Measurements from ENCODE around the gene CNTNAP2. TPM values are rescaled to one million over a fixed set of nuclear protein-coding genes. Genes with fewer than 3 reads are reported as not detected.

CNTNAP2 gene
- total RNA-seq, 1 donor = under 0.01 TPM

DNA sequence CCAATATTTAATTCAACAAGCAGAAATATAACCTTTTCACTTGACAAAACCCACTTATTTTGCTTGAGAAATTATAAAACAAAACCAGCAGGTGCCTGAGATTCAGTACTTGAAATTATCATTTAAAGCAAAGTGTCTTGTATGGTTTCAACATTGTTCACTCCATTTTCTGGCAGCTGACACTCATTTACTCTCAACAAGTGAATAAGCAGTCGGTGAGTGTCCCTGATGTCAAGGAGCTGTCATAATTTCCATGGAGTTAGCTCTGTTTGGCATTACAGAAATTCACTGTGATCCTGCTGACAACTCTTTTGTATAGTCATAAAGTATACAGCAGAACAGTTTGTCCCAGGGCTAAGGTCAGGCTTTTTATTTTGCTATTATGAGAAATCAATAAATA is 490.0 kb downstream of the CNTNAP2 start:
- TF ChIP-seq, protein P1, sequence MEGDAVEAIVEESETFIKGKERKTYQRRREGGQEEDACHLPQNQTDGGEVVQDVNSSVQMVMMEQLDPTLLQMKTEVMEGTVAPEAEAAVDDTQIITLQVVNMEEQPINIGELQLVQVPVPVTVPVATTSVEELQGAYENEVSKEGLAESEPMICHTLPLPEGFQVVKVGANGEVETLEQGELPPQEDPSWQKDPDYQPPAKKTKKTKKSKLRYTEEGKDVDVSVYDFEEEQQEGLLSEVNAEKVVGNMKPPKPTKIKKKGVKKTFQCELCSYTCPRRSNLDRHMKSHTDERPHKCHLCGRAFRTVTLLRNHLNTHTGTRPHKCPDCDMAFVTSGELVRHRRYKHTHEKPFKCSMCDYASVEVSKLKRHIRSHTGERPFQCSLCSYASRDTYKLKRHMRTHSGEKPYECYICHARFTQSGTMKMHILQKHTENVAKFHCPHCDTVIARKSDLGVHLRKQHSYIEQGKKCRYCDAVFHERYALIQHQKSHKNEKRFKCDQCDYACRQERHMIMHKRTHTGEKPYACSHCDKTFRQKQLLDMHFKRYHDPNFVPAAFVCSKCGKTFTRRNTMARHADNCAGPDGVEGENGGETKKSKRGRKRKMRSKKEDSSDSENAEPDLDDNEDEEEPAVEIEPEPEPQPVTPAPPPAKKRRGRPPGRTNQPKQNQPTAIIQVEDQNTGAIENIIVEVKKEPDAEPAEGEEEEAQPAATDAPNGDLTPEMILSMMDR (IDR thresholded peaks at IDR 0.05; ENCODE audit: insufficient read depth, low read length) = no peak
- no peak for DNase-seq (ENCODE audit: low read depth)
- no peak overlapping the region for H3K4me3 ChIP-seq (ENCODE audit: low read depth, low read length)

DNA sequence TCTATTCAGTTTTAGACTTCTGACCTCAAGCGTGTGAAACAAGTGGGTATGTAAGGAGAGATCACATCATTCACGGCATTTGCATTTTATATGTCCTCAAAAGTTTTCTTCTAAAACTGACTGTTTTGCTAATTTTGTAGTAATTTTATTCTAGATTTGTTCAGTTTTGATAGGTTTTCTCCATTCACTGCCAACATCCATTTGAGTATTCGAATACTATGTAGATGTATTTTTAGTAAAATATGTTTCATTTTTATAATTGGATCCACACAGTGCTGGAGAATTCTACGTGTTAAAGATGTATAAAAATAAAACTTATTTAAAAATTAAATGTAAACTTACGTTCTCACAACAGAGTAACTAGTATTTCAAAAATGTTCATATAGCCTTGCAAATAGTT is 503.0 kb downstream of the CNTNAP2 start:
- no peak for DNase-seq (ENCODE audit: low read depth)
- H3K4me3 ChIP-seq (ENCODE audit: low read depth, low read length) = no peak overlapping the region
- TF ChIP-seq, protein P1 (IDR thresholded peaks at IDR 0.05; ENCODE audit: insufficient read depth, low read length) = no peak

DNA sequence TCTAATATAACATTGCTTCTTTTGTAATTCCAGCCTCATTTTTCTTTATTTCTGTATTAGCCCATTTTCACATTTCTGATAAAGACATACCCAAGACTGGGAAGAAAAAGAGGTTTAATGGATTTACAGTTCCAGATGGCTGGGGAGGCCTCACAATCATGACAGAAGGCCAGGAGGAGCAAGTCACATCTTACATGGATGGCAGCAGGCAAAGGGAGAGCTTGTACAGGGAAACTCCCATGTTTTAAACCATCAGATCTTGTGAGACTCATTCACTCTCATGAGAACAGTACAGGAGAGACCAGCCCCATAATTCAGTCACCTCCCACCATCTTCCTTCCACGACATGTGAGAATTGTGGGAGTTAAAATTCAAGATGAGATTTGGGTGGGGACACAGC is 510.3 kb downstream of the CNTNAP2 start:
- DNase-seq (ENCODE audit: low read depth) = no peak
- H3K4me3 ChIP-seq (ENCODE audit: low read depth, low read length) = no peak overlapping the region
- TF ChIP-seq, protein P1 (IDR thresholded peaks at IDR 0.05; ENCODE audit: insufficient read depth, low read length) = no peak

DNA sequence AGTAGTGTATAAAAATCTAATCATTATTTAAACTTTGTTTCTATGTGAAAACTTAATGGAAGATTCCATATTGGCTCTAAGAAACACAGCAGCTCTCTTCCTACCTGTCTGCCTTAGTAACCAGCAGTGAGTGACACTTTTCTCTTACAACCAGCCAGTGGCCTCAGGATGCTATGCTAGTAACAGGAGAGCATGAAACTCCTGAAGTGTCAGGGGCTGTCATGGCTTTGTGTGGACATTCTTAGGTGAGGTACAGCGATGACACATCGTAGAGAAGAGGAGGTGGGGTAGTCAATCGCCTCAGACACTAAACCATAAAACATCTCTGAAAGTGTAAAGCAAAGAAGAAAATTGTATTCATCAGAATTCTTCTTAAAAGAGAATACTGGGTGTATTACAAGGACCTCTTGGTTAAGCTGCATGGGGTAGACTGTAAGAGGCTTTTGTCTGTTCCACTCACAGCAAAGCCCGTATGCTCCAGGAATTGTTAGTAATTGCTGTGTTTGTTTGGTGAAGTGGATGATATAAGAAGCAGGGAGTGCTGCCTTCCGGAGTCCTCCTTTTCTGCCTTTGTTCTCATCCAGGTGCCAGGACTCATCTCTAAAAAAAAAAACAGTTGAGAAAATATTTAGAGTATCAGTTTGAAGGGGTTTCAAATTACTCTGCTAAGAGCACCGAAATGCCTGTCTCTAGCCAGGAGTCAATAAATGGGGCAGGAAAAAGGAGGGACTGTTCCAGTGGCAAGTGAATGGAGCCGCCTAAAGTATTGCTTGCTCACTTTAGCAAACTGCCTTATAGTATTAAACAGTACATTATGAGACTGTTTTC is 518.8 kb downstream of the CNTNAP2 start:
- no peak for DNase-seq (ENCODE audit: low read depth)
- TF ChIP-seq, protein P1 (IDR thresholded peaks at IDR 0.05; ENCODE audit: insufficient read depth, low read length) = no peak

DNA sequence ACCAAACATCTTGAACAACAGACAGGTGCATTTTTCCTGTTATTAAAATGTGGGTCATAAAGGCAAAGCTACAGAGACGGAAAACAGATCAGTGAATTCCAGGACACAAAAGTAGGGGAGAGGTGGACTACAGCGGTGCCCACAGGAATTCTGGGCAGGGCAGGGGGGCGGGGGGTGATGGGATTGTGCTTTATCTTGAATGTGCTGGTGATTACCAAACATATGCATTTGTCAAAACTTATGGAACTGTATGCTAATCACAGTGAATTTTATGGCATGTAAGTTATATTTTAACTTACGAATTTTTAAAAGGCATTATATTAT is 519.4 kb downstream of the CNTNAP2 start:
- TF ChIP-seq, protein P1 (IDR thresholded peaks at IDR 0.05; ENCODE audit: insufficient read depth, low read length) = no peak
- no peak for DNase-seq (ENCODE audit: low read depth)
- H3K4me3 ChIP-seq (ENCODE audit: low read depth, low read length) = no peak overlapping the region

More for the DNA sequence above, 518.8 kb downstream of the CNTNAP2 start:
- no peak overlapping the region for H3K4me3 ChIP-seq (ENCODE audit: low read depth, low read length)

DNA sequence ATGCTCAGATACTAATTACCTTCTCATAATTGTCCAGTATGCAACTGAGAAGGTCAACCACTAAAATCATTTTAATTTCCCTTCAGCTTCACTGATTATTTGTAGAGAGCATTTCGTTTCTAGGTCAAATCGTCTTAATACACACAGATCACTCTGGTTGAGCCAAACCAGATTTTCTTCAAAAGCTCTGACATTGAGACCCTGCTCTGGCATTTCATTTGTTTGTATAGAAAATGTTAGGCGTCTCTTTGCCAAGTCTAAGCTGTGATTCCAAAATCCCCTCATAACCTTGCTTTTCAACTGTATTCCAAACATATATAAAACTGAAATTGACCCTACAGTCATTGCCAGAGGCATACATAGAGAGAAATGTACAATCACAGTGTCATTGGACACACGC is 520.0 kb downstream of the CNTNAP2 start:
- no peak for DNase-seq (ENCODE audit: low read depth)
- TF ChIP-seq, protein P1 (IDR thresholded peaks at IDR 0.05; ENCODE audit: insufficient read depth, low read length) = no peak
- H3K4me3 ChIP-seq (ENCODE audit: low read depth, low read length) = no peak overlapping the region

DNA sequence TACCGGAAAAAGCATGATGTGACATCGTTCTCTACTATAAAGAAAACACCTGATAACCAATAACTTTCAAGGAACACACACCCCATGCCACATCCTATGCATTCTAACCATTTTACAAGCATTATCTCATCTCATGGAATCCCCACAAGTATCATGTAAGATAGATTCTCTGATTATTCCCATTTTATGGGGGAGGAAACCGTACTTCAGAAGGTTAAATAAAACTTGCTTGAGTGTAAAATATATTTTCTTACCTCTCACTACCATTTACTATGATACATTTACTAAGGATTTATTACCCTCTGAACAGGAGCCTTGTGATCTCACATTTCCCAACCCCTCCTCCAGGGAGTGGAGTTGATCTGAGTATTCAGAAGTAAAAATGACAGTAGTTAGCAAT is 522.7 kb downstream of the CNTNAP2 start:
- DNase-seq (ENCODE audit: low read depth) = no peak
- no peak overlapping the region for H3K4me3 ChIP-seq (ENCODE audit: low read depth, low read length)
- TF ChIP-seq, protein P1 (IDR thresholded peaks at IDR 0.05; ENCODE audit: insufficient read depth, low read length) = no peak

All from fibroblast of the aortic adventitia (primary cell).